OCI-LY7 (cell line): Measurements from ENCODE around the gene FAM72A. TPM values are rescaled to one million over a fixed set of nuclear protein-coding genes. Genes with fewer than 3 reads are reported as not detected.
"Not testable (repeated sequence)": the region's sequence is repeated elsewhere in the genome, so short reads cannot be mapped to it uniquely, and the experiment has no call there.

Experiments
- BruUV-seq: library from RNA; stranded (reverse); fragments of 400-500 nt; replicated peaks from 2 replicates; lab custom pipeline; 2021; lab: Mats Ljungman, UMichigan
- CTCF ChIA-PET: fragments of 300-600 bp; sonication (Branson Sonifier 250); formaldehyde crosslinking; loops from one replicate; lab custom pipeline; 2022; ENCODE audit warnings: antibody characterized with exemption; ENCODE audit not compliant: unreplicated experiment; lab: Charles Lee
- POLR2A ChIA-PET: fragments of 300-600 bp; sonication (Branson Sonifier 250); formaldehyde crosslinking; loops from one replicate; lab custom pipeline; 2022; ENCODE audit warnings: antibody characterized with exemption; lab: Charles Lee
- DNase-seq: peaks from one replicate; pipeline ENCODE4 v3.0.0-alpha.2; 2015; ENCODE audit warnings: low spot score
- H2AFZ ChIP-seq: fragments of 200-600 bp; sonication (generic), shearing (Covaris generic); 2 replicates; pipeline ENCODE4 v1.6.1; 2014; ENCODE audit warnings: mild to moderate bottlenecking, antibody characterized with exemption, low read length, moderate library complexity
- H3K27ac ChIP-seq: fragments of 200-600 bp; sonication (generic); 2 replicates; pipeline ENCODE4 v1.5.1; 2014; ENCODE audit warnings: mixed run types, low read depth, mild to moderate bottlenecking, moderate library complexity, low read length, inconsistent platforms; ENCODE audit not compliant: poor library complexity, severe bottlenecking
- H3K36me3 ChIP-seq: fragments of 200-600 bp; sonication (generic); 2 replicates; pipeline ENCODE4 v1.6.1; 2014; ENCODE audit warnings: mild to moderate bottlenecking, antibody characterized with exemption, low read length, moderate library complexity, mixed read lengths; ENCODE audit not compliant: insufficient read depth
- H3K4me1 ChIP-seq: fragments of 200-600 bp; sonication (generic); 2 replicates; pipeline ENCODE4 v1.5.1; 2014; ENCODE audit warnings: mild to moderate bottlenecking, low read length; ENCODE audit not compliant: insufficient read depth, poor library complexity, severe bottlenecking
- H3K4me2 ChIP-seq: fragments of 200-600 bp; sonication (generic); 2 replicates; pipeline ENCODE4 v1.6.1; 2014; ENCODE audit warnings: mild to moderate bottlenecking, low read length
- H3K4me3 ChIP-seq: fragments of 200-600 bp; sonication (generic); 2 replicates; pipeline ENCODE4 v1.5.1; 2014; ENCODE audit warnings: mild to moderate bottlenecking, low read depth, low read length; ENCODE audit not compliant: poor library complexity, severe bottlenecking
- H3K79me2 ChIP-seq: fragments of 200-600 bp; sonication (generic); 2 replicates; pipeline ENCODE4 v1.6.1; 2016; ENCODE audit warnings: low read depth, mild to moderate bottlenecking, low read length, moderate library complexity, mixed read lengths; ENCODE audit not compliant: insufficient read depth
- H3K9me2 ChIP-seq: fragments of 200-600 bp; sonication (generic); 2 replicates; pipeline ENCODE4 v1.6.1; 2016; ENCODE audit warnings: mild to moderate bottlenecking, low read length, mixed read lengths; ENCODE audit not compliant: insufficient read depth
- H3K9me3 ChIP-seq: fragments of 200-600 bp; sonication (generic); 2 replicates; pipeline ENCODE4 v1.6.1; 2014; ENCODE audit warnings: mild to moderate bottlenecking, mixed run types, low read length, mixed read lengths
- H4K20me1 ChIP-seq: fragments of 200-600 bp; sonication (generic); 2 replicates; pipeline ENCODE4 v1.6.1; 2014; ENCODE audit warnings: mild to moderate bottlenecking, antibody characterized with exemption, low read length, moderate library complexity, mixed read lengths; ENCODE audit not compliant: insufficient read depth
- intact Hi-C: fragments of 100-400 bp; cut with micrococcal nuclease; formaldehyde crosslinking; loops from one replicate; pipeline ENCODE4 v1.10.0; 2022; ENCODE audit not compliant: unreplicated experiment
- total RNA-seq, 2 experiments: library from RNA; depleted of rRNA in 1 of 2; stranded (reverse); fragments of >200 nt in 1 of 2; shearing (Covaris generic) in 1 of 2; gene quantifications; 2 replicates each; pipeline ENCODE4 v1.2.3, GENCODE V29; 2014 to 2022

The FAM72A gene
- total RNA-seq, 2 experiments from 2014 or later: 35.0 to 60.1 TPM

DNA sequence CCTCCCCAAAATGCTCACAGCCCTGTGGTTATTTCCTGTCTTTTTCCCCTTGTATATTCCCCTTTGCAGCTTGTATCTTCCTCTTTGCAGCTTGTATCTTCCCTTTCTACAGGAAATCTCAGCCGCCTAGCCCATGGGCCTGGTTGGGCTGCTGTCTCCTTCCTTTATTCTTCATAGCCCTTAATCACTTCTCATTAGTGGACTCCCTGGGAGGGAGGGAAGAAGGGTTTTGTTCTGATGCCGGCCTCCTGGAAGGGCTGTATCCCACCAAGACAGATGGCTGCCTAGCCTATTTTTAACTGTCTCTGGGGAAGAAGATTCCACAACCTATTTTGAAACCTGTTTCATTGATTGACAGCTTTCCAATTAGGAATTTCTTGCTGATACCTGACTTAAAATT, 32.6 kb upstream of the FAM72A start:
- H3K9me2 ChIP-seq, H3K4me1 ChIP-seq, H3K79me2 ChIP-seq, H3K4me3 ChIP-seq, POLR2A ChIA-PET, CTCF ChIA-PET, H3K9me3 ChIP-seq, DNase-seq, intact Hi-C loops, BruUV-seq, H3K27ac ChIP-seq, H4K20me1 ChIP-seq, H2AFZ ChIP-seq, H3K36me3 ChIP-seq, H3K4me2 ChIP-seq: not testable (repeated sequence)

DNA sequence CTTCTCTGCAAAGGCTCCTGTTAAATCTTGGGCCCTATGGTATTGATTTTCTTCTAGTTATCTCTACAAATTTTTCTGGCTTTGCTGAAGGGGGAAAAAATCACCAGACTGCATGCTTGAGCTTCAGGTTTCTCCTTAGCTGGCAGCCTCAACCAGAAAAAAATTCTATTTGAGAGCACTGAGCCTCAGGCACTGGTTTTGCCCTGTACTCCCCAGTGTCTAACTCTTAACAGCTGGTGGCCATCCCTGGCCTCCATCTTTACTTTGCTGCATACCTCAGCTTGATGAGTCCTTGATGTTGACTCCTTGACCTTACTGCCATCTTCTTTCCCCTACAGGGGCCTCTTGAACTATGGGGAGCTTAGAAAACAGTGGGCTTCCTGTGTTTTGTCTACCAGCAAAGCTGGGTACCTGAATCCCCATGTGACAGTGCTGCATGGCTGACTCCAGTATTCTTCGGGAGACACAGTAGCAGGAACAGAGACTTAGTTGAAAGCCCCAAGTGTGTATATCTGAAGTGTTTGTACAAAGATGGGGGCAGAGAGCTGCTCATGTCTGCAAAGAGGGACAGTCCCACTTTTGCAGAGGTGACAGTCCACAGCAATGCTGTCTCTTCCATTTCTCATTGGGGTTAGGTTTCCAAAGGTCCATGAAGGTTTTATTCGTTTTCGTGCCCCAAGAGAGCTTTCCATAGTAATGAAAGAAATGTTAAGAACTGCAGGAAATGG, 31.7 kb upstream of the FAM72A start:
- H3K9me2 ChIP-seq, H4K20me1 ChIP-seq, H3K9me3 ChIP-seq, H3K27ac ChIP-seq, H3K4me3 ChIP-seq, BruUV-seq, POLR2A ChIA-PET, CTCF ChIA-PET, DNase-seq, H2AFZ ChIP-seq, intact Hi-C loops, H3K4me1 ChIP-seq, H3K4me2 ChIP-seq, H3K79me2 ChIP-seq, H3K36me3 ChIP-seq: not testable (repeated sequence)

DNA sequence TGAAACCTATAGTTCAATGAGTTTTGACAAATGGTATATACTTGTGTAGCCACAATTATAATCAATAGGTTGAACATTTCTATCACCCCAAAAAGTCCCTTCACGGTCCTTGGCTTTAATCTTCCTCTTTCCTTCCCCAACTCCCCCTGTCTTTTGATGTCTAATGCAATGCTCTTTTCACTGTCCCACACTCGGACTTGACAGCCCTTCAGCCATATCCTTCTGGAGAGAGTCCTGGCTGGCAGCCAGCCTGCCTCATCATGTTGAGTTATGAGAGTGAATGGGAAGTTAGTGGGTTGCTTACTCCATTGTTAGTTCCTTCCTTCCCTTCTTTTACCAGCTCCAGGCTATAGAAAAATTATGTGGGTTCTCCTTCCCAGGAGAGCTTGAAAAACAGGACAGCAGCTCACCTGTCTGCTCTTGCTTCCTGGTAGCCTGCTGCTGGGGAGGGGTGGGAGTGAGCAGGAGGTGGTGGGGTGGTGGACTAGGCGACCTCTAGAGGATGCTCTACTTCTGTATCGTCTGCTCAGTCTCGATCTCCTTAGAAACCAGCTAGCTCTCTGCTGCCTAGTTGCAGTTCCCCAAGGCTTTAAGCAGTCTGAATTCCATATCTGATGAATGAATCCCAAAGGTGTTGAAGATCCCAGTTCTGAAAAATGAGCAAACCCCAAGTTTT, 30.5 kb upstream of the FAM72A start:
- H3K36me3 ChIP-seq, H2AFZ ChIP-seq, H3K27ac ChIP-seq, CTCF ChIA-PET, intact Hi-C loops, DNase-seq, H3K4me2 ChIP-seq, H3K4me3 ChIP-seq, H3K9me2 ChIP-seq, H4K20me1 ChIP-seq, H3K9me3 ChIP-seq, POLR2A ChIA-PET, BruUV-seq, H3K79me2 ChIP-seq, H3K4me1 ChIP-seq: not testable (repeated sequence)

DNA sequence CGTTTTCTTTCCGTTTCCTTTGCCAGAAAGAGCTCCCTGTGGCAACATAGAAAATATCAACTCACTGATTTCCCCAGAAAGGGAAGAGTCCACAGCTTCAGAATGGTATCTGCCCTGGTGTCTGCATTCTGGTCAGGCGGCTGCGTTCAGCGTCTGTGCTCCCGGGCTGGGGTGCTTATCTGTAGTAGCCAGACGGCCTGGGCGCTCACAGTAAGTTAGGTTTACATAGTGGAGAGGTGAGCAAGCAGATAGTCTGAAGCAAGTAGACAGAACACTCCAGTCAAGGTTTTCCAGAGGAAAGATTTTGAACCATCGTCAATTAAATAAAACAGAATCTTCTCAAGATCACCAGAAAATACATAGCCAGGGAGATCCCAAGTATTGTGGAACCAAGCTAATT, 29.4 kb upstream of the FAM72A start:
- H3K4me1 ChIP-seq, H4K20me1 ChIP-seq, H3K9me2 ChIP-seq, POLR2A ChIA-PET, CTCF ChIA-PET, H3K36me3 ChIP-seq, H2AFZ ChIP-seq, BruUV-seq, H3K9me3 ChIP-seq, intact Hi-C loops, H3K27ac ChIP-seq, H3K4me2 ChIP-seq, DNase-seq, H3K79me2 ChIP-seq, H3K4me3 ChIP-seq: not testable (repeated sequence)

DNA sequence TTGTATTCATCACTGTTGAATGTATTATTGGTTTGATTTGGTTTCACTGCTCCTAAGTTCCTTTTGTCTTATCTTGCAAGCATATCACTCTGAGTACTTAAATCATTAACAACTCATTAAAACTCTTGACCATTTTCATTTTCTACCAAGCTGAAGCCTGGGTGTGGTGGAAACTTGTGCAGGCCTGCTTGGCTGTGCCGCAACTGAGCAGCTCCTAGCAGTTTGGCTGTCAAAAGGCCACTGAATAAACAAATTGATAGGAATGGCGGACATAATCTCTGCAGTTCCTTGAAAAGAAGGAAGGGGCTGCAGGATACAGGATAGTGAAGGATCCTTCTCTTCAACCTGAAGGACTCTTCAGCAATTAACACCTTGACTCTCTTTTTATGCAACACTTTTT, 26.6 kb upstream of the FAM72A start:
- BruUV-seq, H3K27ac ChIP-seq, H4K20me1 ChIP-seq, H3K9me3 ChIP-seq, H3K4me2 ChIP-seq, H3K36me3 ChIP-seq, intact Hi-C loops, CTCF ChIA-PET, H3K79me2 ChIP-seq, POLR2A ChIA-PET, H3K4me1 ChIP-seq, H3K4me3 ChIP-seq, H3K9me2 ChIP-seq, H2AFZ ChIP-seq, DNase-seq: not testable (repeated sequence)

DNA sequence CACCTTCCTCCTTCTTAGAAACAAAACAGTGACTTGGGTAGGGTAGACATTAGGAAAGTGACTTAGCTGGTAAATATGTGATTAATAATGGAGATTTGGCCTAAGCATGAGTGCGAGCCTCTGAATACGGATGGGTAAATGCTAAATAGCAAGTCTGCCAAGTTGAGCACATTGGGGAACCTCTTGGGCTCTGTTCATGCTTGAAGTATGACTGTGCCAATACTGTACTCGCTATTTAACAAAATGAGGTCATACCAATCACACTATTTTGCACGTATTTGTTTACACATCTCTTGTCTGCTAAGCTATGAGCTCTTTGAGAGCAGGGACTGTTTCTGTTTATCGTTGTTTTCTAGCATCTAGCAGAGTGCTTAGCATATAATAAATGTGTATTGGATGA, 24.2 kb upstream of the FAM72A start:
- H3K4me2 ChIP-seq, H3K79me2 ChIP-seq, CTCF ChIA-PET, H2AFZ ChIP-seq, H3K4me3 ChIP-seq, H3K36me3 ChIP-seq, intact Hi-C loops, H3K9me2 ChIP-seq, H3K9me3 ChIP-seq, H4K20me1 ChIP-seq, BruUV-seq, POLR2A ChIA-PET, DNase-seq, H3K4me1 ChIP-seq, H3K27ac ChIP-seq: not testable (repeated sequence)
